Hepatocyte (in vitro differentiated cells): ENCODE results near the gene SMC6. TPM values are rescaled to one million over a fixed set of nuclear protein-coding genes. Genes with fewer than 3 reads are reported as not detected.

Experiments
- DNase-seq: peaks from one replicate; pipeline ENCODE4 v3.0.0-alpha.2; 2016; ENCODE audit warnings: low spot score
- H2AFZ ChIP-seq: fragments of 200-600 bp; sonication (generic); 2 replicates; pipeline ENCODE4 v1.6.0; 2016; ENCODE audit warnings: antibody characterized with exemption, mild to moderate bottlenecking
- H3K27ac ChIP-seq: fragments of 200-600 bp; sonication (generic); 2 replicates; pipeline ENCODE4 v1.5.1; 2016; ENCODE audit warnings: mild to moderate bottlenecking
- H3K27me3 ChIP-seq: fragments of 200-600 bp; sonication (generic); 2 replicates; pipeline ENCODE4 v1.6.1; 2016
- H3K36me3 ChIP-seq: fragments of 200-600 bp; sonication (generic); replicated peaks from 2 replicates; pipeline ENCODE4 v1.5.1; 2016; ENCODE audit warnings: low read depth; ENCODE audit not compliant: insufficient read depth
- H3K4me1 ChIP-seq: fragments of 200-600 bp; sonication (generic); 2 replicates; pipeline ENCODE4 v1.5.1; 2016; ENCODE audit warnings: mild to moderate bottlenecking, moderate library complexity; ENCODE audit not compliant: insufficient read depth
- H3K4me2 ChIP-seq: fragments of 200-600 bp; sonication (generic); 2 replicates; pipeline ENCODE4 v1.6.0; 2016
- H3K4me3 ChIP-seq: fragments of 200-600 bp; sonication (generic); 2 replicates; pipeline ENCODE4 v1.5.1; 2016; ENCODE audit warnings: mild to moderate bottlenecking
- H3K79me2 ChIP-seq: fragments of 200-600 bp; sonication (generic); 2 replicates; pipeline ENCODE4 v1.6.0; 2017; ENCODE audit warnings: mild to moderate bottlenecking
- H3K9me2 ChIP-seq: fragments of 200-600 bp; sonication (generic); replicated peaks from 2 replicates; pipeline ENCODE4 v1.6.0; 2017; ENCODE audit warnings: mild to moderate bottlenecking; ENCODE audit not compliant: insufficient read depth
- H3K9me3 ChIP-seq: fragments of 200-600 bp; sonication (generic); 2 replicates; pipeline ENCODE4 v1.5.1; 2016; ENCODE audit warnings: low read depth, mild to moderate bottlenecking
- H4K20me1 ChIP-seq: fragments of 200-600 bp; sonication (generic); 2 replicates; pipeline ENCODE4 v1.6.0; 2016; ENCODE audit warnings: mild to moderate bottlenecking; ENCODE audit not compliant: insufficient read depth, poor library complexity, severe bottlenecking
- CTCF ChIP-seq: fragments of 200-600 bp; sonication (generic); IDR thresholded peaks from 2 replicates; pipeline ENCODE4 v1.5.1; 2016; ENCODE audit warnings: antibody characterized with exemption, mild to moderate bottlenecking; ENCODE audit not compliant: poor library complexity
- EZH2 ChIP-seq: fragments of 200-600 bp; sonication (generic); IDR thresholded peaks from 2 replicates; pipeline ENCODE4 v1.6.1; 2016; ENCODE audit warnings: antibody characterized with exemption, mild to moderate bottlenecking, borderline replicate concordance
- EZH2phosphoT487 ChIP-seq: fragments of 200-600 bp; sonication (generic); IDR thresholded peaks from one replicate; pipeline ENCODE4 v1.6.1; 2018; ENCODE audit warnings: antibody characterized with exemption, mild to moderate bottlenecking, low read depth, moderate library complexity; ENCODE audit not compliant: unreplicated experiment, severe bottlenecking
- WGBS: methylation state at CpG from one replicate; pipeline ENCODE4 v1.1.6; 2016; ENCODE audit warnings: low lambda C conversion rate; ENCODE audit errors: missing lambda C conversion rate; 5-methylcytosine and 5-hydroxymethylcytosine counted together
- polyA plus RNA-seq: library from polyadenylated mRNA; unstranded; fragments of >200 nt; fragmentation: Nextera tagmentation; extraction: Ambion mirVana; gene quantifications from 2 replicates; pipeline ENCODE4 v1.2.1, GENCODE V29; 2016
- total RNA-seq: library from RNA; depleted of rRNA; stranded (reverse); fragments of >200 nt; gene quantifications from 2 replicates; pipeline ENCODE4 v1.2.3, GENCODE V29; 2014

SMC6 gene
- total and polyA plus RNA-seq, 2 experiments from 2014 or later, result 8.9 to 13.4 TPM

DNA sequence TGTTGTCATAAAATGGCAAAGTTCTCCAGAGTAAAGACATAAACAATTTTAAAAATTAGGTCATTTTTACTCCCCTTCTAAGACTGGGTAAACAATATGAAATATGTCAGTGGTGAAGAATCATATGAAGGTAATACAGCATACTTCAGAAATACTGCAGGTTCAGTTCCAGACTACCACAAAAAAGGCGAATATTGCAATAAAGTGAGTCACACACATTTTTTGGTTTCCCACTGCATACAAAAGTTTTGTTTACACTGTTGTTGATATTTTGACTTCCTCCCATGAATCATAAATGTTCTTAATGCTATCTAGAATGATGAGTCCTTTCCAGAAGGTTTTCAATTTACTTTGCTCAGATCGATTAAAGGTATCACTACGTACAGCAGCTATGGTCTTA lies 73.5 kb downstream of the SMC6 start:
- no peaks in the 10 kb centered on the region for H3K36me3 ChIP-seq
- no peaks in the 10 kb centered on the region for H3K9me2 ChIP-seq
- no peak for DNase-seq
- H4K20me1 ChIP-seq, result no peaks in the 10 kb centered on the region
- H3K27me3 ChIP-seq, result no peaks in the 10 kb centered on the region
- H3K9me3 ChIP-seq, result no peaks in the 10 kb centered on the region
- WGBS, result 99% methylated on average over 3 of the region's 3 CpGs
- no peaks in the 10 kb centered on the region for H3K79me2 ChIP-seq
- TF ChIP-seq EZH2, result no peak
- no peak for TF ChIP-seq CTCF
- TF ChIP-seq EZH2phosphoT487, result no peak
- no peak overlapping the region for H3K27ac ChIP-seq
- no peak overlapping the region for H3K4me2 ChIP-seq
- no peak overlapping the region for H2AFZ ChIP-seq
- no peaks in the 10 kb centered on the region for H3K4me1 ChIP-seq
- H3K4me3 ChIP-seq, result no peak overlapping the region

- Histone ChIP-seq H3K9me2 (no peaks in the 10 kb centered on the region), H3K4me1 (no peaks in the 10 kb centered on the region), H3K36me3 (no peaks in the 10 kb centered on the region), H4K20me1 (no peaks in the 10 kb centered on the region), H3K79me2 (no peaks in the 10 kb centered on the region), H3K9me3 (no peaks in the 10 kb centered on the region), H2AFZ (no peak overlapping the region), H3K4me2 (no peak overlapping the region), H3K27ac (no peak overlapping the region), H3K4me3 (no peak overlapping the region), H3K27me3 (no peaks in the 10 kb centered on the region)
- TF ChIP-seq EZH2 (no peak), CTCF (no peak), EZH2phosphoT487 (no peak)
- DNase-seq, result no peak
Observed at GRCh38 chr2:17674817-17675216, 78.8 kb downstream of the SMC6 start.

- TF ChIP-seq EZH2phosphoT487 (no peak), CTCF (no peak), EZH2 (no peak)
- 92% methylated on average over 7 of the region's 7 CpGs for WGBS
- no peaks in the 10 kb centered on the region for H3K4me1 ChIP-seq
Observed at GRCh38 chr2:17672583-17673317, 80.9 kb downstream of the SMC6 start.

More at GRCh38 chr2:17672583-17673317, 80.9 kb downstream of the SMC6 start:
- H3K27me3 ChIP-seq, result no peaks in the 10 kb centered on the region
- no peak overlapping the region for H3K4me3 ChIP-seq
- H3K4me2 ChIP-seq, result no peak overlapping the region
- no peak overlapping the region for H3K27ac ChIP-seq
- DNase-seq, result no peak
- no peaks in the 10 kb centered on the region for H3K9me3 ChIP-seq
- no peaks in the 10 kb centered on the region for H4K20me1 ChIP-seq
- H3K9me2 ChIP-seq, result no peaks in the 10 kb centered on the region
- H3K79me2 ChIP-seq, result no peaks in the 10 kb centered on the region
- H2AFZ ChIP-seq, result no peak overlapping the region
- no peaks in the 10 kb centered on the region for H3K36me3 ChIP-seq
